NCI-H2107 treated with DMSO at 0.1 percent for 48 hours (cell line): ENCODE results near the gene BNC2.

Source experiments
- DNase-seq: peaks from one replicate; lab custom pipeline; 2025; ENCODE audit not compliant: unreplicated experiment; lab: John Stamatoyannopoulos, UW

BNC2 gene

DNA sequence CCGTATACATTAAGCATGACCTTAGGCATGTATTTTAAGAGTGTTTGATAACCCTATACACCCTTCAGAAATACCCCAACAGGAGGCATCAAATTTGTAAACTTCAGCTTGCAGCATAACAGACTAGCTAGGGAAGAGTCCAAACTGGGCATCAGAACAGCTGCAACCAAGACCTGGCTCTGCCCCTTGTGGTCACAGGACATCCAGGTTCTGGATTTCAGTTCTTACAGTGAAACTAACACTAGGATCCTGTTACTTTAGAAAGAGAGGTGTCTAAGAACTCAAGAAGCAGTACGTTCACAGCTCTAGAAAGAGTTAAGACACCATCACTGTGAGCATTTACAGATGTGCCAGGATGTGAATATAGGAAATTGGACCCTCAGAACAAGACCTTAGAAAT lies 229.8 kb downstream of the BNC2 start:
- no peak for DNase-seq

DNA sequence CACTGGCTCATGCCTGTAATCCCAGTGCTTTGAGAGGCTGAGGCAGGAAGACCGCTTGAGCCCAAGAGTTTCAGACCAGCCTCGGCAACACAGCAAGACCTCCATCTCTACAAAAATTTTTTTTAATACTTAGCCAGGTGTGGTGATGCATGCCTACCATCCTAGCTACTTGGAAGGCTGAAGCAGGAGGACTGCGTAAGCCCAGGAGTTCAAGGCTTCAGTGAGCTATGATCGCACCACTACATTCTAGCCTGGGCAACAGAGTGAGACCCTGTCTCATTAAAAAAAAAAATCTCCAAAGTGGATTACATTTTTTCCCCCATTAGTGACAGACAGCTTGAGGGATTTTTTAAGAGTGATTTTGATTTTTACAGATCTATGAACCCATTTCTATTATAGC lies 230.8 kb downstream of the BNC2 start:
- DNase-seq, result no peak

DNA sequence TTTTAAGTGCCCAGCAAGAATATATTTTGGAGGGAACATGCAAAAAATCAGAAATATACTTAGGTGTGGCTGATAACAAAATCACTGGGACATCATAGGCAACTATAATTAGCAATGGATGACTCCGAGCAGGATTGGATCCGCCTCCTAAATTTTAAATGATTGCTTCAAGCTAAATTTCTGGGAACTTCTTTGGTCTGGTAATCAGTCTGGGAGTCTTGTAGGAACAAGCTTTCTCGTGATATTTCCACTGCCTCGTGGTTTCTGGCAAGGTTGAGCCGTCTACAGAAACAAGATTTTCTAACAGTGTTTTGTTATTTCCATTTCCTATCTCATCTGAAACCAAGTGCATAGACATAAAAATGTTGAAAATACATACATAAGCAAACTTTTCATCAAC lies 232.6 kb downstream of the BNC2 start:
- no peak for DNase-seq

DNA sequence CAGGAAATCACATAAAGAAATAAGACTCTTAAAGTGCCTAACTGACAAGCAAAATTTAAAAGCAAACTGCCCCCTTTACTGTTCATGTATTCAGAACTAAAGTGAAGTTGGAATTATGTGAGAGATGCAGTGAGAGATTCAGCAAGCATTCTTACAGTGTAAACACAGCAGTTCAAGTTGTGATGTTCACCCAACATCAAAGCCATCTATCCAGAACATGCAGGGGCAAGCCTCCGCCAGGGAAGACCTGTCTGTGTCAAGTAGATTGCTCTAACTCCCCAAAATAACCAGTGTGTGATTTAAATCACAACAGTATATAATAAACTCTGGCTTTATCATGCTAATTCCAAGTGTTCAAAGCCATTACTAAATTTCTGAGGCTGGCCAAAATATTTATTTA lies 233.3 kb downstream of the BNC2 start:
- no peak for DNase-seq

DNA sequence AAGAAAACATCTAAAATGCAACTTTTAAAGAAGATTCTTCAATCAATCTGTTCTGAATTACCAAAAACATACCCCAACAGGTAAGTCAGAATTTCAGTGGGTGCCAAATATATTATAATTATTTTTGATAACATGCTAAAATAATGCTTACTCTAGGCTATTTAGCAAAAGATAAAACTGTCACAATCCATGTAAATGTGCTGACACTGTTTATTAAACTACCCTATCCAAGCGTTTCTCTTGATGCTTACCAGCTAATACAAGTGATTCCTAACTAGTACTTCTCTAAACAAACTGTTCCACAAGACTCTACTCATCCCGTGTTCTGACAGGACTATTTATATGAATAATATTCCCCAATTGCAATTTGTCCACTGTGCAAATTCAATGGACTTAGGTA lies 236.7 kb downstream of the BNC2 start:
- no peak for DNase-seq

DNA sequence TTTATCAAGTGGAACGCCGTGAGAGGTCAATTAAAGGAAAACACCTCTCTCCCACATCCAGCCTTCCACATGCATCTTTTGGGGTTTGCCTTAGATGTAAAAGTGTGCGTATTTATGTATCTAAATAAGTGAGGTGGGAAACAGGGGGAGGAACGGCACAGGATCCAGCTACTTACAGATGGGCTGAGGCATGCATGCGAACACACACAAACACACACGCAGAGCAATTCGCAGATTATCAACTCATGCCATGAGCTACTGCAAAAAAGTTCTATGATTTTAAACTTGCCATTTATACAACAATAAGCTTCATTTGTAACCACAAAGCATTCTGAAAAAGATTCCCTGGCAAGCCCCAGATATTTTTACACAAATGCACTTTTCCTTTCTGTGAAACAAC lies 242.1 kb downstream of the BNC2 start:
- DNase-seq, result no peak

DNA sequence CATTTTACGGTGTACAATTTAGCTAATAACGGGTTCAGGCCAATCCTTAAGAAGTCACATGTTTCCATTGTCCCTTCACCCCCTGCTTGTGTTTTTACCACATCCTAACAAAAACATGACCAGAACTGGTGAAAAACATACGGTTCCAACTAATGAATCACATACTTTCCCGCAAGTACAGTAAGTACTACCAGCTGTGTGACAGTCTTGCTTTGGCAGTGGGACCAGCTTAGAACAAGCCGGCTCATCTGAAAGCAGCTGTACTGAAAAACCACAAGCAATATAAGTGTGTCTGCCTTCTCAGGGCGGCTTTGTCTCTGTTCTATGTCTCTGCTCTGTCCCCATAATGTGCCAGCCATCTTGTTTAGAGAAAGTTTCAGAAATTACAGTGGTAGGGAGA lies 242.5 kb downstream of the BNC2 start:
- peak; percentile 22 for DNase-seq

DNA sequence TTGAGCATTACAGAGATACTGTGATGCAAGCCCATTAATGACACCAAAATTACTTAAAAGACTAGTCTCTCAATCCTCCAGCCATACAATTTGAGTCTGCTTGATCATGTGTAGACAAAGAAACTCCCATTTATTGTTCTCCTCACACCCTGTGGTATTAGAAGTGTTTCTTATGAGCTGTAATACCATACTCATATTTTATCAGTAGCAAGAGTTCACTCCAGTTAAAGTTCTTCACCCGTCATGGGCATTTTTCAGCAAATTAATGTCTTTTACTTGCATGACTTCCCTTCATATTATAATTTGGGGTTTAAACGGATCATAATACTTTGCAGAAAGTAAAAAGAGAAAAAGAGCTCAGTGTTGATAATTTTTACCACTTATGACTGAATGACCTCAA lies 242.9 kb downstream of the BNC2 start:
- no peak for DNase-seq

DNA sequence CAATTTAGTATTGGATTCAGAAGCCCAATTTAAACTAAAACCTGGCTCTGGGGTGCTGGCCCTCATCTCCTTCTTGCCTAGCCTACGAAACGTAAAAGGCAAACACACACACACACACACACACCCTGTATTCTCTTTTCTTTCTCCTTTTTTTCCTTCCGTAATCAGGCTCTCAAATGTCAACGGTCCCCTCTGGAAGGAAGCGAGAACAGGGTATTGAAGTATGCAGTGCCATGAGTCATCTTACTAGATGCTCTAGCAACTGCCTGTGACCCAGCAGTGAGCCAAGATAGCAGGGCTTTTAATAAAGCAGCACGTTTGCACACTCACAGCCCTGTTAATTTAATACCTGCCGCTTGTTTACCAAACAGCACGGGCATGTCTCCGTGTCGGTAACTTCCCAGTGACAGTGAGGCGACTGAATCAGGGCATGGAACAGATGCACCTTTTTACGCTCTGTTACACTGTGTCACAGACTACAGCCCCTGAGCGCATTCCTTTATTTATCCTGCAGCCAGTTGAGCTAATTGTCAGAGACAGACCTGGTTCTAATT lies 243.8 kb downstream of the BNC2 start:
- peak; percentile 82 for DNase-seq

DNA sequence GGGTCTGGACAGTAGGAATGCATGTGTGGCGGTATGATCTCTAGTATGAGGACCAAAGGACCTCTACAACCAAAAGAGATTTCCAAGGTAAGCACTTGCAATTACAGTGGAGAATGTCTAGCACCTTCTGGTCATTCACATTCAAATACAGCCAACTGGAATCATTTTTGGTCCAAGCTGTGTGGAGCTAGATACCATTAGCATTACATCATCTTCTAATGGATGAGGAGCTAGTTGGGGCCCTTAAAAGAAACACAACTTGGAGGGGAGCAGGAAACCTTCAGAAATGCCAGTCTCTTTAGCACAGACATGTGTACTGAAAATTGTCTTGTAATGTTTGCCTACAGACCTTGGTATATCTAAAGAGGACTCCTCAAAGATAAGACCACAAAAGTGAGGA lies 244.7 kb downstream of the BNC2 start:
- no peak for DNase-seq

DNA sequence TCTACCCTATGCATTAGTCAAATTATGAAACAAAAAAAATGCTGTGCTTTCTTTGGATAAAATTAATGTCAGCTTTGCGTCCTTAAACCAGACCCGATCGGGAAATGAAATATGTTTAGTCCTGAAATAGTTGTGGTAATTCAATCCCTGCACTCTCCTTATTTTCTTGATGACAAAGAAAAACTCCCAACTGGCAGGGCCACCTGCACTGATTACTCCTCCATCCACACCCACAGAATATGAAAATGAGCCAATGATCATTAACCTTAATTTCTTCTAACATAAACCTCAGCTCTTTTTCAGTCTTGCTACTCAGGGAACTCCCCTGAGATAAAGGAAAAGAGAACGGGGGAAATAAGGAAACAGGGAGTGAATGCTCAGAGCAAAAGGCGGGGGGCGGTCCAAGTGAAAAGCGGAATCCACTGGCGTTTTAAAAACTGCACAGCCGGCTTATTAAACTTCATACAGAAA lies 245.3 kb downstream of the BNC2 start:
- DNase-seq, result peak; percentile 26

DNA sequence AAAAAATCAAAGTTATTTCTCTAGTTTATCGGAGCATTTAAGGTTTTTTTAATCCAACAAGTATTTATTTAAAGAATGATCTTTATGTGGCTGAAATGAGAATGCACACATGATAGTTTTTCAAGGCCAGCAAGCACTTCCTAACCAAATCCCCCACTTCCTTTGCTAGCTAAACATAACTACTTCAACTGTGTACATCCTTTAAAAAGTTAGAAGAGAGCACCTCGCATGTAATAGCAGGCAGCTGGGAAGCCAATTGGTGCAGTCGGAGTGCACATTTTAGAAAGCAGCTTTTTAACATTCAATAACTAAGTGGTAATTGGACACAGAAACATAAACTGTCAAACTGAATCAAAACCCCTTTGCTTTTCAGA lies 245.7 kb downstream of the BNC2 start:
- no peak for DNase-seq

DNA sequence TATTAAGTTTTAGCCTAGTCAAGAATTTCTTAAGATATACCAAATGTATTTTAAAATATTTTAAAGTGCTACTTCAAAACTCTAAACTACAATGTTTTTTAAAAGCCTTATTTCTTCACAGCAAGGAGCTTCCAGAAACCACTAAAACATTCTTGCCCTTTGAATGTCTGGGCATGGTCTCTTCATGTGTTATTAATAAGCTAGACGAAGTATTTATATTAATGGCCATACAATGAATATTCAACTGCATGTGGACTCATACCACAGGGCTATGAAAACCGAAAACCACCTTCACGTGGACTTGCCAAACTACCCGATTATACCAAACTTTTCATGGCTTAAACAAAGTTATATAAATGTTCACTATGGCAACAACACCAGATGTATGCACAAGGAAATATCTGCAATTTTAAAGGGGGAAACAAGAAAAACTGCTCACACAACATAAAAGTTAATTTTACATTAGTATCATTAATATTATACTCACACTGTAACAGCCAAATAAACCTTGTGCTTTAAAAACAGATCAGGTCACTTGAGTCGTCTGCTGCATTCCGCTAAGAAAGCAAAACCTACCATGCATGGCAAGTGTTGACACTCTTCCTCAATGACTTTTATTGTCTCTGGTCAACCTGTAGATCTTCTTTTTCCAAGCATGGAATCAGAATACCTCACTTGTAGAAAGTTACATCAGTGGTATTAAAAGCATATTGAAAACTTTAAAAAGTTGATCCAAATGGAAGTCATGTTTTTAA lies 246.3 kb downstream of the BNC2 start:
- DNase-seq, result no peak

DNA sequence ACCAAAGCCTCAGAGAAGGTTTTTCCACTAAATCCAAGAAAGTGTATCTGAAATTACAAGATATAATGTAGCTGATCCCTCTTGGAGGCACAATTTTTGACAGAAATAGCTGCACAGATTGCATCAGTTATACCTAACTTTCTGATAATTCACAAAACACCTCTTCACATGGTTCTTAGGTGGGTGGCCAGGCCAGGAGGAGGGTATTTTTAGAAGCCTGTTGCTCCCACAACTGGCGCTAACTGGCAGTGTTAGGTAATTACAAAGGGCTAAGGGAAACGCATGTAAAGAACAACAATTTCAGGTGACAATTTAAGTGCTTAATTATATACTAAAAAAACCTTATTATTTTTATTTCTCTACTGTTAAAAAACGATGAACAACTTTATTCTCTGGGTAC lies 247.9 kb downstream of the BNC2 start:
- no peak for DNase-seq

DNA sequence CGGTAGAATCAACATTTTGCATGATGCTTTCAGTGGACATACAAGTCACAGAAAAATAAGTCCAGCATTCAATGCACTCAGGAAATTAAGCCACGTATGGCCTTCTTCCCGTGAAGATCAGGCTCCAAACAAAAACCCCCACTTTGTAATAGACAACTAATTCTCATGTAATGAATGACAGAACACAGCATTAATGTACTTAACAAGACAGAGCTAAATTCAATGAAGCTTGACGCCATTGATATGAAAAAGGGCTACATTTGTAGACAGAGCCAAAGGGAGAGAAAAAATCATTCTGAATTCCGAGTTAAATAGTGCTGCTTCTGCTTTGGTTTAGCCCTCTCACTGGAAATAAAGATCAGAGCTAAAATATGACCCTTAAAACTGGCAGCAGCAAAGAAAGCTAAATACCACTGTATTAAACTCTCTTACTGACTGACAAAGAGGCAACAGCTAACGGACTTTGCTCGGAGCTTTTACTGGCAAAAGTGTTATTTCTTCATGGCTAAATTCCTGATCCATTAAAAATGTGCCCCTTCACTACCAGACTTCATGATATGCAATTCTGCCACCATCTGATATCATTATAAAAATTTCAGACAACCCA lies 250.5 kb downstream of the BNC2 start:
- no peak for DNase-seq

DNA sequence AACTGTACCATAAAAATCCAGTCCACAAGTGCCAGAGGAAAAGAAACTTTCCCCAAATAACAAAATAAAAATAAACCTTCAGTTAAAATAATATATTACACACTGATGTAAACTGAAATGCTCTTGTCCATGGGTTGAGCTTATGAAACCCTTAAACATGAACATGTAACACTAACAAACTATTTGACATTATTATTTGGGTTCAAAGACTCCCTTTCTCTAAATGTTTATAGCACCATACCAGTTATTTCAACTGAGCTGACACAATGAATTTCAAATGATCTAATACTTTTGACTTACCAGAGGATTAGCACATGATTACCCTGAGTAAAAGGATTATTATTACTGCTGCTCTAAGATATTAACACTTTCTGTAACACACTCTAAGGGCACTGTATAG lies 251.1 kb downstream of the BNC2 start:
- DNase-seq, result no peak

DNA sequence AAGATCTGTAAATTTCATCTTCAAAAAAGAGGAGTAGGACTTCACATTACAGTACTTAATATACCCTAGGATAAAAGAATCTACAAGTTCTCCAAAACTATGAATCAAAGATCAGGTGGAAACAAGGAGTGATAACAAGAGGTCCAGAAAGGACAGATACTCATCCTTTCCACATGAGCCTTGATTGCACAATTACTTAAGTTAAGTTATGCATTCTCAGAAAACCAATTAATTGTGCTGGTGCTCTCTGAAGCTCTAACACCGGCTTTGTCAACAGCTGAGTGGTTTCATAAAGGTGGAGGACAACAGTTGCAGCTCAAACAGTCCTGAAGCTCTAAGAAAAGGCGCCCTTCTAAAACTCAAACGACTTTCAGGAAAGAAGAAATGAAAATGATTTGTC lies 251.9 kb downstream of the BNC2 start:
- no peak for DNase-seq

DNA sequence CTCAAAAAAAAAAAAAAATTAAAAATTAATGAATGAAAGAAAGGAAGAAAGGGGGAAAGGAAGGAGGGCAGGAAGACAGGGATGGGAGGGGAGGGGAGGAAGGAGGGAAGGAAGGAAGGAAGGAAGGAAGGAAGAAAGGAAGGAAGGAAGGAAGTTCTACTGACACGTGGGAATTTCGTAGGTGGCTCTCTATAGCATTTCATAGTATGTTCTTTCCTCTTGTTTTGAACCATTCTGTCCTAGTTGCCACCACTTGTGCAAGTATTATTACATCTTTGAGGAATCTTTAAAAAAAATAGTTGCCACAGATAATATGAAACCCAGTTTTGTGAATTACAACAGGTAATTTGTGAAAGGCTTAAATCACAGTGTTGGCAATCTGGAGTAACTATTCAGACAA lies 253.8 kb downstream of the BNC2 start:
- no peak for DNase-seq

DNA sequence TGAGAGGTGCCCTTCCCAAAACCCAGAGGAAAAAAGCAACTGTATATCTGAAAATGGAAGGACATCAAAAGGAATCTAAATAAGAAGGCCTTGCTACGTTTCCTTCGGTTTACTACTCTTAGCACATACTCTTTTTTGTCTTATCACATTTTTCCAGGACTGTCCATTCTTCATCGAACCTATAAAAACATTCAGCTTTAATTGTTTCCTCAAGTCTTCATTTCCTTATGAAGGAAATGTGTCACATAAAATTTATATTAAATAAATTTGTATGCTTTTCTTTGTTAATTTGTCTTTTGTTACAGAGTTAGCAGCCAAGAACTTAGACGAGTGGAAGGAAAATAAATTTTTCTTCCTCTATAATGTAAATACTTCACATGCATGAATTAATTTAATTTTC lies 255.0 kb downstream of the BNC2 start:
- no peak for DNase-seq

DNA sequence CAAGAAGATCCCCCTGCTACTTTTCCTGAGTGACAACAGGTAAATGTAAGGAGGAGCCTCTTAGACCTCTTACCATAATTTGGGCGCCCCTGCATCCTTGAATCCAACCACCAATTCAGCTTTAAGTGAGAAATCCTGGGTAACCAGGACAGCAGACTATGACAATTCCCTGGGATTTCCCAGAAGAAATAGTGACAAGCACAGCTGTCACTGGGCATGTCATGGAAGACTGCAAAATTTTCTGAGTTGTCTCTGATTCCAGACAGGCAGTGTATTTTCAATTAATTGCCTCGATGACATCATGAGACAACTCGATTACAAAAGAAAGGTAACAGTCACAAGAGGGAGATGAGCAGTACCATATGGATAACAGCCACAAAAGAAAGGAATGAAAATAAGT lies 256.9 kb downstream of the BNC2 start:
- DNase-seq, result no peak

DNA sequence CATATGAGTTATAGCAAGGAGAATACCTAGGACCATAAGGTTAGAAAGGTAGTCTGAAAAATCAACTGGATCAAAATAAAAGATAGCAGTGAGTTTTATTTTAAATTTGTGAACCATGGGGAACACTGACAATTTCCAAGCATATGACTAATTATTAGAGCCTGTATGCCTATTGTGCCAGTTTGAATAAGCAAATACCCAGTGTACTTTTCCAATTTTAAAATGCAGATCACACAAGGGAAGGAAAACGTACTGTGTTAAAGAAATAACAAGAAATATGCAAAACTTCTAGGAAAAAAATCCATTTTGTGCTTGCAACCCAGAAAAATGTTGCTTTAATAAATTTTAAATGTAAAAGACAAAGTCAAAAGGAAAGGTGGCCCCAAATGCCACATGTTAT lies 257.4 kb downstream of the BNC2 start:
- no peak for DNase-seq

DNA sequence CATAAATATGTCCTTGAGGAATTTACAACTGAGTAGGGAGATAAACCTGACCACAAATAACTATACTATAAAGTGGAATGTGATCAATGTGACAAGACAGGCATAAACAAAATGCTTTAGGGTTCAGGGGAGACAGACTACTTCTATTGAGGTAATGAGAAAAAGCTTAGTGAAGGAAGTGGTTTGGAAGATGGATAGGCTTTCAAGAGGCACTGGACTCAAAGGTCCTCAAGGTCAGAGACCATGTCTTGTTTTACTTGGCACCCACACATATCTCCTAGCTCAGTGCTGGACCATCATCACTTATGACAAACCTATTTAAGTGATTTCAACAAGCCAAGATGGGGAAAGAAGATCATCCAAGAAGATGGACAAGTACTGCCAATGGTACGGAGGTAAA lies 257.8 kb downstream of the BNC2 start:
- DNase-seq, result no peak

DNA sequence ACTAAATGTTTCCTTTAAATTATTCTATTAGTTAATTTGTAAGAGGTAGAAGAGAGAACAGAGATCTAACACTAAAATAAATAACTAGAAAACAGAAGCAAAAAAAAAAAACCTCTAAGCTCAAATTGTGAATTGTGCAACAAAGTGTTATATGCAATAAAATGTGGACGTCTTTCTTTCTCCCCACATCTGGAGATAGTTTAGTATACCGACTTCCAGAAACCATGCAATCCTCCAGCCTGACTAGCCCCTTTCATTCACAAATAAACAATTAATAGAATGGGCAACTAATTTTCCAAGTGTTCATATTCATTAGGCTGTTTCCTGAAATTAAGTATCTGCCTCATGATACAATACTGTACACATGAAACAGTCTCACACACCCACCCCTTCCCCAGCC lies 258.5 kb downstream of the BNC2 start:
- no peak for DNase-seq
